ES-I3 (cell line): ENCODE results near the gene PLXNB1.

Source experiments
- H3K36me3 ChIP-seq: 2 replicates; pipeline ENCODE4 v1.6.1; 2013; ENCODE audit warnings: mild to moderate bottlenecking, low read length, control low read depth, moderate library complexity; ENCODE audit not compliant: insufficient read depth
- H3K4me1 ChIP-seq: 2 replicates; pipeline ENCODE4 v1.6.1; 2013; ENCODE audit warnings: mild to moderate bottlenecking, control low read depth, low read length; ENCODE audit not compliant: insufficient read depth
- H3K9ac ChIP-seq: 2 replicates; pipeline ENCODE4 v1.6.1; 2013; ENCODE audit warnings: low read depth, mild to moderate bottlenecking, low read length, moderate library complexity
- H3K9me3 ChIP-seq: 2 replicates; pipeline ENCODE4 v1.6.1; 2013; ENCODE audit warnings: mild to moderate bottlenecking, low read length, moderate library complexity; ENCODE audit not compliant: control insufficient read depth, insufficient read depth

Gene PLXNB1

DNA sequence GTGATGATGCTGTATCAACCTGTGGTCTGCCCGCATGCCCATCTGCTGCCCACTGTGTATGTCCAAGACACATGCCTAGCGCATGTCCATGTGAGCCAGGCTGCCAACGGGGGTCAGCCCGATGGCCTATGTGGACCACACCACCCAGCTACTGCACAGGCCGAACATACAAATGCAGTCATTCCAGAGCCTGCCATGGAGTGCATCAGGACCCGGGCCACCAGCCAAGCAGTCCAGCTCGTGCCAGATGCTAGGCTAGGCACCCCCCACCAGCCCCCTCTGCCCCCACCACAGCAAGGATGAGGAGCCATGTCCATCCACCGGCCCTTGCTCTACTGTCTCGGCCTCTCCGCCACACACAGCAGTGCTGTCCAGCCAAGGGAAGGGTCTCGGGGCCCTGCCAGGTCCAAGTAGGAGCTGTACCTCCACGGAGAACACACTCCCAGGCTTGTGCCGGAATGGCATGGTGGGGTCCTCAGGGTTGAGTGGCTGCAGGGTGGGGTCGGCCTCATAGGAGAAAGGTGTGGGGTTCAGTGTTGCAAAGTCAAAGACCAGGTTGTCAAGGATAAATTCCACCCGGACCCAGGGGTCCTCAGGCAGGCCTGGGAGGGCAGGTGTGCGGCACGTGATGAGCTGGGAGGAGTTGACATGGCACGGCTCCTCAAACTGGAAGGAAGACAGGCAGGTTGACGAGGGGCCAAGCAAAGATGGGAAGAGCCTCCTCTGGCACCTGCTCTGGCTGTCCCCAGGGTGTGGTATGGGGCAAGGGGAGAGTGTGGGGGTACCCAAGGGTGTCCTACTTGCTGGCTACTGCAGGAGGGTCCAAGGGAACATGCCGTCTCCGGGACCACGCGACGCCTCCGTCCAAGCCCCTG is 15.3 kb downstream of the PLXNB1 start:
- H3K36me3 ChIP-seq: peaks cover 3% of the 10 kb centered on the region; the same call in 1 of the 2 replicates
- H3K9ac ChIP-seq: no peak overlapping the region
- no peaks in the 10 kb centered on the region for H3K9me3 ChIP-seq
- H3K4me1 ChIP-seq: no peaks in the 10 kb centered on the region

DNA sequence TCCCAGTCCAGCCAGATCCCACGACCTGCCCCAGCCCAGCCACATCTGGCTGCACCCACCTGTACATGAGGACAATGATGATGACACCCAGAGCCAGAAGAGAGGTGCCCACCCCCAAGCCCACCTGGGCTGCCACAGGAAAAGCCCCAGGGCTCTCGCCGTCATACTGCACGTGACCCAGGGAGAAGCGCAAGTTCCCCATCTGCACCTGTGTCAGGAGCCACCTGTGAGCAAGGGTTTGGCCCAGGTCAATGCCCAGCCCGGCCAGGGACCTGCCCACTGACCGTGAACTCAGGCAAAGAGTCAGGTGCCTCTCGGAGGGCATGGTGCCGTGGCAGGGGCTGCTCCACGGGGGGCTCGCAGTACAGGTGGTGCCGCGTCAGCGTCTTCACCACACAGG is 16.3 kb downstream of the PLXNB1 start:
- Histone ChIP-seq H3K4me1 (no peaks in the 10 kb centered on the region), H3K9me3 (no peaks in the 10 kb centered on the region), H3K36me3 (peaks cover 8% of the 10 kb centered on the region), H3K9ac (no peak overlapping the region)

DNA sequence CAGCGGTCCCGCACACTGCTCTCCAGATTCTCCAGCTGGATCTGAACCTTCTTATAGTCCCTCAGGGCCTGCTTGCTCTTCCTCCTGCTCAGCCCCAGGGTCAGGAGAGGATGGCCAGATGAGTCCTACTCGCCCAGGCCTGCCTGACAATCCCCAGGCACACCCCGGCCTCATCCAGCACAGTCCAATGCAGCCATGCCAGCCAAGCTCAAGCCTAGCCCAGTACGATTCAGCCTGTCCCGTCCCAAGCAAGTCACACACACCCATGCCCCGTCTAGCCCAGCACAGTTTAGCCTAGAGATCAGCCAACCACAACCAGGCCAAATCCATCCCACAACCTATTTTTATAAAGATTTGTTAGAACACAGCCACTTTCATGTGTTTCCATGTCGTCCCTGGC is 16.8 kb downstream of the PLXNB1 start:
- Histone ChIP-seq H3K36me3 (peaks cover 14% of the 10 kb centered on the region), H3K9ac (no peak overlapping the region), H3K9me3 (no peaks in the 10 kb centered on the region), H3K4me1 (no peaks in the 10 kb centered on the region)

DNA sequence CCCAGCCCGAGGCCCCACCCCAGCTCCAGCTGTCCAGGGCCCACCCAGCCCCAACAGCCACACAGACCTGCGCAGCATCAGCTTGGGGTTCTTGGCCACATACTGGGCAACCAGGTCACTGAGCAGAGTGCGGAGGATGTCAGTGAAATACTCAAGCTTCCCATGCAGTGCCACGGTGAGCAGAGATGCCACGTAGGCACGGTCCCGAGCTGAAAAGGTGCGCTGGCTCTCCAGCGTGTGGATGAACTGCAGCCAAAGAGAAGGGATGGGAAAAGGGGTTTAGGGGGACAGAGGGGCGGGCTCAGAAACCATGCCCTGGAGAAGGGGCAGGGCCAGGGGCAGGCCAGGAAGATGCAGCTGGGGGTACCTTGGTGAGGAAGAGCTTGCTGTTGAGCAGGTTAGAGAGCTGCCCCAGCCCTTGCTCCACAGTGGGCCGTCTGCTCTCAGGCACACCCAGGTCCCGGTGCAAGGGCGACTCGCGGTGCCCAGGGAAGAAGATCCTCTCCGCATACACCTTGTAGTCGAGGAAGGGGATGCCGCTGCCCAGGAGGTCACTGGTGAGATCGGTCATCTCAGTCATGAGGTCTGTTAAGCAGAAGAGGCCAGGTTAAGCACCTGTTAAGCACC is 17.4 kb downstream of the PLXNB1 start:
- H3K36me3 ChIP-seq: peaks cover 14% of the 10 kb centered on the region
- H3K4me1 ChIP-seq: no peaks in the 10 kb centered on the region
- H3K9ac ChIP-seq: no peak overlapping the region
- no peaks in the 10 kb centered on the region for H3K9me3 ChIP-seq

DNA sequence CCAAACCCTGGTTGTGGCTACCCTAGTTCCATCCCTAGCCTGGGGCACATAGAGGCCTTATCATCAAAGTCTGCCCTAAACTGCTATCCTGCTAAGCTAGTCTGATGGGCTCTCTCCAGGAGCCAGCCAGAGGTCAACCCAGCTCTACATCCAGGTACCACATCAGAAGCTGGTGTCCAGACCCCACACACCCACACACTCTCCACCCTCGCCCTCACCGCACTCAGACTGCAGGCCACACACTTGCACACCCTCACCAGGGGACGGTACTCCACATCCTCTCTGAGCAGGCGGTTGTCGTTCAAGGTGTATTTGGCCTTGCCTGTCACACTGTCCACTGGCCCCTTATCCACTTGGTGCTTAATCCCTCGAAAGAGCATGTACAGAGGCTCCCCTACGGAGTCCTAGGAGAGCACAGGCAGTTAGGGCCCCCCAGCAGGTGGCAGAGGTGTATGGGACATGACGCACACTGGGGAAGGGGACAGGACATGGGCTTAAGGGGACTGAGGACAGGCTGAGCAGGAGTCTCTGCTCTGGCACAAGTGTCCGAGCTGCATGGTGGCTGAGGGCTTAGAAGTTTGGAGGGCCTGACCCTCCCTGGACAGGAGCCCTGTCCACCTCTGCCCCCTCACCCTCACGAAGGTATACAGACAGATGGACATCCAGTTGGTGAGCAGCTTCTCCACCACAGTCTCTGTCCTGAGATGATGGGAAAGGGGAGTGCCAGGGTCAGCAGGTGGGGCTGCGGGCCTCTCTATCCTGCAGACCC is 18.1 kb downstream of the PLXNB1 start:
- no peaks in the 10 kb centered on the region for H3K9me3 ChIP-seq
- no peak overlapping the region for H3K9ac ChIP-seq
- no peaks in the 10 kb centered on the region for H3K4me1 ChIP-seq
- H3K36me3 ChIP-seq: peaks cover 14% of the 10 kb centered on the region

DNA sequence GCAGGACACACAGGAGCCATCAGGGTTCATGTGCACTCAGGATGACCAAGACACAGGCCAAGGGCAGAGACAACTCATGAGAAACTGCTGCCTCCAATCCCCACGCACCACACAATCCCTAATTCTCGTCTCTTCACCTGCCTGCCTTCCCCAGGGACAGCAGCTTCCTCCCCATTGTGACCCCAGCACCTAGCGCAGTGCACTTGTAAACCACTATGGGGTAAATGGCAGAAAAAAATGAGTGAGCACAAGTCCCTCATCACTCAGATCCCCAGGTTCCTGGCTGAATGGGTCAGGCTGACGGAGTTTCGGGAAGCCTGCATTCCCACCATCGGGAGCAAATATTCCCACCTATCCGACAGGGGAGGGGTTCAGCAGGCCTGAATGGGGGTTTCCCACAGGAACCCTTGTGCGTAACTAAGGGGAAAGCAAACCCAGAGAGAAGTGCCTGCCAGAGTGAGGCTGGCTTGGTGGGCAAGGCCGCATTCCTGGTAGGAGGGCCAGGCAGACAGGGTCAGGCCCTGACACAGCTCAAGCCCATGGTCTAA is 18.8 kb downstream of the PLXNB1 start:
- Histone ChIP-seq H3K9me3 (no peaks in the 10 kb centered on the region), H3K36me3 (peaks cover 14% of the 10 kb centered on the region), H3K4me1 (no peaks in the 10 kb centered on the region), H3K9ac (no peak overlapping the region)

DNA sequence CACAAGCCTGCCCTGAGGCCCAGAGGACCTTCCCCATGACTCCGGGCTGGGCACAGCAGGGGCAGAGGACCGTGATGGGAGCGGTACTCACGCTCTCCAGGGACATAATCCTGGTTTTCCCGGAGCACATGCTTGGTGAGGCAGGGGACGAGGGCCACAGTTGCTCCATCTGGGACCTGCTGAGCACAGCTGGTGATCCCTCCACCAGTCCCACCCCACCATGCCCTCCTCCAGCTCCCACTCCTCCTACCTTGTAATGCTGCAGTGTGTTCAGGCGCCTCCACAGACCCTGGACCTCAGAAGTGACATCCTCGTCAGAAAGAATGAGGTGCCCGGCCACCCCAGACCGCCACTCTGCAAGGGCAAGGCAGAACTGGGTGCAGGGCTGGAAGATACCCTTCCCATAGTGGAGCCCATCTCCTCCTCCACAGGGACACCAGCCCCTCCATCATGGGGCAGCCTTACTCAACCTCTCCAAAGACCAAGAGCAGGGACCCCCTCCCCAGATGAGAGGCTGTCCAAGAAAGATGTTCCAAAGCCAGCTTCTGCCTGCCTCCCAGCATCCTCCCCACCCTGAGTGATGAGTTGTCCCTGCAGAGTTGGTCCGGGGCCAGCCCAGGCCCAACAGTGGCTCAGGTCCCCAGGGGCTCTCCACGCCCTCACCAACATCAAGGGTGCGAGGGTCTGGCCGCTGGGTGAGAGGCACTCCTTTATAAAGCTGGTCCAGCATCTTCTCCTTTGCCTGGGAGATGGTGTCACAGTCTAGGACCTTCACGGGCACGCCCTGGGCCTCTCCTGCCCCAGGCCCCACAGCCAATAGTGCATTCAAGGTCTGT is 19.5 kb downstream of the PLXNB1 start:
- peaks cover 14% of the 10 kb centered on the region for H3K36me3 ChIP-seq
- no peak overlapping the region for H3K9ac ChIP-seq
- no peaks in the 10 kb centered on the region for H3K4me1 ChIP-seq
- H3K9me3 ChIP-seq: no peaks in the 10 kb centered on the region

DNA sequence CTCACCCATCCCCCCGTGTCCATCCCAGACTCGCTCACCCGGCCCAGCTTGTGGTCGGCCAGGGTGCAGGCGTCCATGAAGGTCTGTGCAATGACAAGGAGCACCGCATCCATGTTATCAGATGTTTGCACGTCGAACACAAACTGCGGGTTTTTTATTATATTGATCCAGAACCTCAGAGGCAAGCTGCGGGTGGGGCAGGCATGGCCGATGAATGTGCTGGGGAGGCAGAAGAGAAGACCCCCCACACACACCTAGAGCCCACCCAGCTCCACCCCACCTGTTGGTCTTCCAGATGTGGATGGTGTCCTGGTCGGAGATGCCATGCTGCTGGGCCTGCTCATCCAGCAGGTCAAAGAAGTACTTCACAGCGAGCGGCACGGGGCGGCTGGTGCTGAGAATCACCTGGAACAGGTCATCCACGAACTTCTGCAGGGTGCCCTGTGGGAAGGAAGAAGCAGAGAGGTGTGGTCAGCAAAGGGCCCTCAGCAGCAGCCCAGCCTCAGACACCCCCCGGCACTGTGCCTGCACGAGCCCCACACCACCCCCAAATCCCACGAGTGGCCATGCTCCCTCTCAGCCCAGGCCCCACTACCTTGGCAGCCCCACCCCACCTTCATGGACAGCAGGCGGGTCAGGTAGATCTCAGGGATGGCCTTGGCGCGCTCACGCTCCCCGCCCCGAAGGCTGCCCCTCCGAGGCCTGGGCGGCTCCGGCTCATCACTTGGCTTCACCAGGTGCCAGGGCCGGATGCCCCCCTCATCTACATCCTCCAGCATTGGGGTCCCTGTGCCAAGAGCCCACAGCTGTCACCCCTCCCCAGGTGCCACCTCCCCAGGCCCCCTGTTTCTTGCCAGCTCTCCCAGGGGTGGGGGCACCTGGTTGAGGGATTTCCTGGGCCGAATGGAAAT is 20.3 kb downstream of the PLXNB1 start:
- Histone ChIP-seq H3K9me3 (no peaks in the 10 kb centered on the region), H3K36me3 (peaks cover 14% of the 10 kb centered on the region), H3K4me1 (no peaks in the 10 kb centered on the region), H3K9ac (no peak overlapping the region)

DNA sequence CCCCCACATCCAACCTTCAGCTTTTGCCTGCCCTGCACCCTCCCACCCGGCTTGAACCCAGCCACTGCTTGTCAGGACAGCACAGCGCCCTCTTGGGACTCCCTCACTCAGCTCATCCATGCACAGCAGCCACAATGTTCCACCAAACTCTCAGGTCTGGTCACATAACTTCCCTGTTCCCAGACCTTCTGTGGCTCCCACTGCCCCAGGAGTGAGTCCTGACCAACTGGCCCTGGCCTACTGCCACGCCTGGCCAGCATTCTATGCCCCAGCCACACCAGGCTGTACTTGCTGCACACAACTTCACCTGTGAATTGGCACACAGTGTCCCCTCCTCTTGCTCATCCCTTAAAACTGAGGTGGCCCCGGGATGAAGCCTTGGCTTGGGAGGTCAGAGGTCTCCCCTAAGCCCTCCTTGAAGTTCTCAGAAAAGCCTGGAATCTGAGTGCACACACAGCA is 21.0 kb downstream of the PLXNB1 start:
- Histone ChIP-seq H3K36me3 (peaks cover 14% of the 10 kb centered on the region), H3K9ac (no peak overlapping the region), H3K9me3 (no peaks in the 10 kb centered on the region), H3K4me1 (no peaks in the 10 kb centered on the region)

DNA sequence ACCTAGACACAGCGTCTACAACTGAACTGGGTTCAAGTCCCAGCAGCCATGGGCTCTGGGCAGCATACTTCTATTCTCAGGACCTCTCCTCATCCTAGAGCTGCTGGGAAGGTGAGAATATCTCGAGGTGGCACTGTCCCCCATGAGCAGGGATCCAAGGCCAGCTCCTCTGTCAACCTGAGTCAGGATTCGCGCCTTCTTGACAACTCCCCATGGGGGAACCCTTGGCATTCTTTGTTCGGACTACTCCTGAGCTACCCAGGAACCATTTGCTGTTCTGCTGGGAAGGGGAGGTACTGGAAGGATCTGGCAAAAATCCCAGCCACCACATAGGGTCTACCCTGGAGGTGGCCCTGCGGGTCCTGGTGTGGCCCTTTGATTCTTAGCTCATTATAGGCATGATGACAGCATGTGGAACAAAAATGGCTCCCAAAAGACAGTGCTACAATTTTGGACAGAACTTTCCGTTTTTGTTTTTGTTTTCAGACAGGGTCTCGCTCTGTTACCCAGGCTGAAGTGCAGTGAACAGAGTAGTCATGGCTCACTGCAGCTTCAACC is 22.3 kb downstream of the PLXNB1 start:
- H3K9me3 ChIP-seq: no peaks in the 10 kb centered on the region
- no peaks in the 10 kb centered on the region for H3K4me1 ChIP-seq
- no peak overlapping the region for H3K9ac ChIP-seq
- peaks cover 17% of the 10 kb centered on the region for H3K36me3 ChIP-seq

DNA sequence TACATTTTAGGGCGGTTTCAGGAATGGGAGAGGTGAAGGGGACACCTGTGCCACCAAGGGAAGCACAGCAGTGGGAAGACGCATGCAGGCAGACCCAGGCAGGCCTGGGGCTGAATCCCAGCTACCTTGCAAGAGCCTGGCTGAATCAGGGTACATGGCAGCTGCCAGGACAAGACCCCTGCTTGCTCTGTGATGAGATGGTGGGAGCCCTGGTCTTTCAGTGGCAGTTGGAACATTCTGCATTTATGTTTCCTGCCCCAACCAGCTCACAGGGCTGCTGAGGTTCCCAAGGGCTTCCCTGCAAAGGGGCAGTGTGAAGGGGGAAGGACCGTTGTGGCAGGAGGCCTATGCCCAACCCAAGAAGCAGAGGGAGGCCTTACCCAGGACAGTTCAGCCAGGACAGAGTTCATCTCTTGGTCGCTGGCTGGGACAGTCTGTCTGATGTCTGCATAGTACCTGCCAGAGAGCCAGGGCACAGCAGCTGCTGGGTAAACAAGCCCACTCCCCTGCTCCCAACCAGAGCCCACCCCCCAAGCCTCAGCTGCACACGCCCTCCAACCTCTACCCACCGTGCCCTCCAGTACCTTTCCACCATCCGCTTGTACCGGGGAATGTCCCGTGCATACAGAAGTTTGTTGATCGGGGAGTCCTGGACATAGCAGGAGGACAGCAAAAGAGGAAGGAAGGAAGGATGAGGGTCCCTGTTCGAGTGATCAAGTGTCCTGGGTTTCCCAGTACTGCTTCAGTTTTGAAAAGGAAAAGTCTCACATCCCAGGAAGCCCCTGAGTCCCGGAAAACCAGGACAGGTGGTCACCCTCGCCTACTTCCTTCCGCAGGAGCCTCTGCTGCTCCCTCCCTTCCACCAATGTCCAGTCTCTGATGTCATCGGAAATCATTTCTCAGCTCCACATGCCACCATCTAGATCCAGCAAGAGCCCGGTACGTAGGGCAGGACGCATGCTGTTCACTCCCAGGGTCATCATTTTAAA is 23.1 kb downstream of the PLXNB1 start:
- H3K36me3 ChIP-seq: peaks cover 17% of the 10 kb centered on the region
- H3K4me1 ChIP-seq: no peaks in the 10 kb centered on the region
- H3K9me3 ChIP-seq: no peaks in the 10 kb centered on the region
- H3K9ac ChIP-seq: no peak overlapping the region

DNA sequence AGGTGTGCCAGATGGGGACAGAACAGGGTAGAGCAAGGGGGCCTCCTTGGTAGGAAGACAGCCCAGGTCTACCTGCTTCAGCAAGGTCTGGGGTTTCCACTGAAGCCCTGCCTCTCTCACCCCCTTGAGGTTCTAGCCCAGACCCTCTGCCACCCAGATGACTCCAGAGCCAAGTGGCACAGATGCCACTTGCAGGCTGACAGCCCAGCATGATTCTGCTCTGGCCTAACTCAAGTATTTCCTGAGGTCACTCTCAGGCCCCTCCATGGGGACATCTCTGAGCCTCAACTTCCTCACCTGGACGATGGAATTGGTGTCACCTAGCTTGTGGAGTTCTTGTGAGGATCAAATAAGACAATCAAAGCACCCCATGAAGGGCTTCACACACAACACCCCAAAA is 23.9 kb downstream of the PLXNB1 start:
- no peak overlapping the region for H3K9ac ChIP-seq

More for the DNA sequence above, 23.9 kb downstream of the PLXNB1 start:
- Histone ChIP-seq H3K4me1 (no peaks in the 10 kb centered on the region), H3K36me3 (peaks cover 14% of the 10 kb centered on the region), H3K9me3 (no peaks in the 10 kb centered on the region)
